Measurements from ENCODE around the gene SIGLEC12. TPM values are rescaled to one million over a fixed set of nuclear protein-coding genes. Genes with fewer than 3 reads are reported as not detected.

The SIGLEC12 gene
- total and polyA plus RNA-seq, 2 donors (not counting 1 experiment from before 2014, with no cell fraction given) = not detected

DNA sequence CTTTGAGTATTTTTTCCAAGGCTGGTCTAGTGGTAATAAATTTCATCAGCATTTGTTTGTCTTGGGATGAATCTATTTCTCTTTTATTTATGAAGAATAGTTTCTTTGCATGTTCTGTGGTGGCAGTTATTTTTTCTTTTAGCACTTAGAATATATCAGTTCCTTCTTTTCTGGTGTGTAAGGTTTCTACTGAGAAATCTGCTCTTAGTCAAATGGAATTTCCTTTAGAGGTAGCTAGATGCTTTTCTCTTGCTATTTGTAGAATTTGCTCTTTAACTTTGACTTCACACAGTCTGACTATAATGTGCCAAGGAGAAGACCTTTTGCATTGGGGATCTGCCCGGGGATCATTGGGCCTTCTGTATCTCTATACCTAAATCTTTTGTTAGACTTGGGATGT, 33.9 kb upstream of the SIGLEC12 start:
- Histone ChIP-seq H3K4me2 (ENCODE audit: extremely low read depth, insufficient read depth, low read length) (no peak overlapping the region), H3K4me1 (ENCODE audit: control insufficient read depth, extremely low read depth, insufficient read depth, low read length) (no peaks in the 10 kb centered on the region), H3K36me3 (ENCODE audit: control insufficient read depth, insufficient read depth, low read length) (no peaks in the 10 kb centered on the region), H3K27me3 (ENCODE audit: control insufficient read depth, insufficient read depth, low read length) (no peaks in the 10 kb centered on the region), H2AFZ (ENCODE audit: low read length) (no peak overlapping the region), H3K9ac (ENCODE audit: insufficient read depth, low read length) (no peak overlapping the region), H3K27ac (ENCODE audit: insufficient read depth, low read length) (no peak overlapping the region), H3K9me3 (ENCODE audit: control insufficient read depth, insufficient read depth, low read depth, low read length) (no peaks in the 10 kb centered on the region), H4K20me1 (ENCODE audit: control insufficient read depth, extremely low read depth, insufficient read depth, low read length) (no peaks in the 10 kb centered on the region), H3K79me2 (ENCODE audit: control insufficient read depth, insufficient read depth, low read length) (no peaks in the 10 kb centered on the region), H3K4me3 (replicated peaks in 1 of 4; ENCODE audit: control extremely low read depth in 1 of 4, insufficient read depth in 1 of 4, low read depth in 3 of 4, low read length in 4 of 4) (no peak overlapping the region)
- TF ChIP-seq, protein P1, sequence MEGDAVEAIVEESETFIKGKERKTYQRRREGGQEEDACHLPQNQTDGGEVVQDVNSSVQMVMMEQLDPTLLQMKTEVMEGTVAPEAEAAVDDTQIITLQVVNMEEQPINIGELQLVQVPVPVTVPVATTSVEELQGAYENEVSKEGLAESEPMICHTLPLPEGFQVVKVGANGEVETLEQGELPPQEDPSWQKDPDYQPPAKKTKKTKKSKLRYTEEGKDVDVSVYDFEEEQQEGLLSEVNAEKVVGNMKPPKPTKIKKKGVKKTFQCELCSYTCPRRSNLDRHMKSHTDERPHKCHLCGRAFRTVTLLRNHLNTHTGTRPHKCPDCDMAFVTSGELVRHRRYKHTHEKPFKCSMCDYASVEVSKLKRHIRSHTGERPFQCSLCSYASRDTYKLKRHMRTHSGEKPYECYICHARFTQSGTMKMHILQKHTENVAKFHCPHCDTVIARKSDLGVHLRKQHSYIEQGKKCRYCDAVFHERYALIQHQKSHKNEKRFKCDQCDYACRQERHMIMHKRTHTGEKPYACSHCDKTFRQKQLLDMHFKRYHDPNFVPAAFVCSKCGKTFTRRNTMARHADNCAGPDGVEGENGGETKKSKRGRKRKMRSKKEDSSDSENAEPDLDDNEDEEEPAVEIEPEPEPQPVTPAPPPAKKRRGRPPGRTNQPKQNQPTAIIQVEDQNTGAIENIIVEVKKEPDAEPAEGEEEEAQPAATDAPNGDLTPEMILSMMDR (conservative IDR thresholded peaks at IDR 0.05 in 1 of 2, IDR thresholded peaks at IDR 0.05 in 1 of 2; ENCODE audit: low read depth in 1 of 2, low read length in 2 of 2) = no peak
- TF ChIP-seq EZH2 (IDR thresholded peaks at IDR 0.05; ENCODE audit: low read length, missing control alignments) = no peak
- no peak for DNase-seq (ENCODE audit: low read depth in 2 of 2)

DNA sequence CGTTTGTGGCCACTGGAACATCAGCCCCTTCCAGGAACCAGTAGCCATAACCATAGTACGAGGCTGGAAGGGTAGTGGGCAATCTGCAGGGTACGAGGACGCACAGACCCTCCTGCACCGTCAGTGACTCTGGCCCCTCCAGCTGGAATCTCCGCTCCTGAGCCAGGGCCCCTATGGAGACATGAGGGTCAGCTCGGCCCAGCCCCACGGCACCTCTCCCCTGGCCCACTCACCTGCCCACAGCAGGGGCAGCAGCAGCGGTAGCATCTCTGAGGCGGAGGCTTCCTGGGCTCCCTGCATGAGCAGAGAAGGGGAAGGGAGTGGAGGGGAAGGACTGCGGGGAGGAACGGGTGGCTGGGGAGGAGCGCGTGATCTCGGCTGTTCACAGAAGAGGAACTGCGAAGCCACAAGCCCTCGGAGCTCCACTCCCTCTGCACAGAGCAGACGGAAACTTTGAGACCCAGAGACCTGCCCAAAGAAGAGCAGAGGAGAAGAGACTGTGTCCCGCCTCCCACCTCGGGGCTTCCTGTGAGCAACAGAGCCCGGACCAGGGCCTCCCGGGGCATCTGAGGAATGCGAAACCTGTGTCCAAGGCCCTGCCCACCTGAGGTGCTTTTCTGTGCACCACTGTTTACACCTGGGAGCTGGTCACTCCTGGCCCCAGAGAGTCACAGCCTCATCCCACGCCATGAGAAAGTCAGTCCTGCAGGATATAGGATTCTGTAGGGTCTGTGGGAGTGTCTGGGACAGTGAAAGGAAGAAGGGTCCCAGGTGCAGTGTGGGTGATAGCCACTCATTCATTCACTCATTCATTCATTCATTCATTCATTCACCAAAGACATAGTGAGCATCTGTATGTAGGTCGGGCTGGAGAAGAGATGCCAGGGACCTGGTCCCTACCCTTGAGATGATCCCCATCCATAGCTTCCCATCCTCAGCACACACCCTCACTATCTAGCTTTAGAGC, 30.0 kb upstream of the SIGLEC12 start, which contains the start of gene SIGLEC6:
Gene SIGLEC6 (minus strand): TSS at position 322 of the 967 bp plus-strand sequence. CDS start 22 bp downstream, at position 300.
- no peak within 1 kb of the TSS for H3K9ac ChIP-seq (ENCODE audit: insufficient read depth, low read length)
- no peak within 1 kb of the TSS for H2AFZ ChIP-seq (ENCODE audit: low read length)
- H3K4me1 ChIP-seq (ENCODE audit: control insufficient read depth, extremely low read depth, insufficient read depth, low read length) = no peaks in the 10 kb centered on the region
- H3K36me3 ChIP-seq (ENCODE audit: control insufficient read depth, insufficient read depth, low read length) = no peaks in the 10 kb centered on the region
- no peak for DNase-seq (ENCODE audit: low read depth in 2 of 2)
- no peak within 1 kb of the TSS for H3K4me2 ChIP-seq (ENCODE audit: extremely low read depth, insufficient read depth, low read length)
- no peaks in the 10 kb centered on the region for H3K79me2 ChIP-seq (ENCODE audit: control insufficient read depth, insufficient read depth, low read length)
- H3K27me3 ChIP-seq (ENCODE audit: control insufficient read depth, insufficient read depth, low read length) = no peaks in the 10 kb centered on the region
- no peak within 1 kb of the TSS for H3K27ac ChIP-seq (ENCODE audit: insufficient read depth, low read length)
- no peak within 1 kb of the TSS for H3K4me3 ChIP-seq (replicated peaks in 1 of 4; ENCODE audit: control extremely low read depth in 1 of 4, insufficient read depth in 1 of 4, low read depth in 3 of 4, low read length in 4 of 4)
- TF ChIP-seq, protein P1 (conservative IDR thresholded peaks at IDR 0.05 in 1 of 2, IDR thresholded peaks at IDR 0.05 in 1 of 2; ENCODE audit: low read depth in 1 of 2, low read length in 2 of 2) = no peak
- TF ChIP-seq EZH2 (IDR thresholded peaks at IDR 0.05; ENCODE audit: low read length, missing control alignments) = no peak
- H3K9me3 ChIP-seq (ENCODE audit: control insufficient read depth, insufficient read depth, low read depth, low read length) = no peaks in the 10 kb centered on the region
- H4K20me1 ChIP-seq (ENCODE audit: control insufficient read depth, extremely low read depth, insufficient read depth, low read length) = no peaks in the 10 kb centered on the region

DNA sequence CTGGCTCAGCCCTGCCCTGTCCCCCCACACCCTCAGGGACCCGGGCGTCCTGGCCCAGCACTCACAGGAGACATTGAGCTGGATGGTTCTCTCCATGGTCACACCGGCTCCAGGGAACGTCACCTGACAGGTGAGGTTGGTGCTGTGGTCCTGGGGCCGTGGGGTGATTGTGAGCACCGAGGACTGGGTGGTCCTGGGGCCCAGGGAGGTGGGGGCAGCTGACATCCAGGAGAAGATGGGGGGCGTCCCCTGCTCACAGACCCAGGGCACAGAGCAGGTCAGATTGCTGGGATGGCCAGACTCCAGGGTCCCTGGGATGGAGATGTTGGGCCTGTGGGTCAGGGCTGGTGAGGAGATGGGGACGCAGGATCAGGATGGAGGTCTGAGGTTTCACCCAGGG, 29.0 kb upstream of the SIGLEC12 start:
- Histone ChIP-seq H3K36me3 (ENCODE audit: control insufficient read depth, insufficient read depth, low read length) (no peaks in the 10 kb centered on the region), H3K4me2 (ENCODE audit: extremely low read depth, insufficient read depth, low read length) (no peak overlapping the region), H3K4me3 (replicated peaks in 1 of 4; ENCODE audit: control extremely low read depth in 1 of 4, insufficient read depth in 1 of 4, low read depth in 3 of 4, low read length in 4 of 4) (no peak overlapping the region), H3K9me3 (ENCODE audit: control insufficient read depth, insufficient read depth, low read depth, low read length) (no peaks in the 10 kb centered on the region), H4K20me1 (ENCODE audit: control insufficient read depth, extremely low read depth, insufficient read depth, low read length) (no peaks in the 10 kb centered on the region), H3K9ac (ENCODE audit: insufficient read depth, low read length) (no peak overlapping the region), H3K79me2 (ENCODE audit: control insufficient read depth, insufficient read depth, low read length) (no peaks in the 10 kb centered on the region), H3K4me1 (ENCODE audit: control insufficient read depth, extremely low read depth, insufficient read depth, low read length) (no peaks in the 10 kb centered on the region), H3K27me3 (ENCODE audit: control insufficient read depth, insufficient read depth, low read length) (no peaks in the 10 kb centered on the region), H2AFZ (ENCODE audit: low read length) (no peak overlapping the region), H3K27ac (ENCODE audit: insufficient read depth, low read length) (no peak overlapping the region)
- no peak for DNase-seq (ENCODE audit: low read depth in 2 of 2)
- TF ChIP-seq, protein P1 (conservative IDR thresholded peaks at IDR 0.05 in 1 of 2, IDR thresholded peaks at IDR 0.05 in 1 of 2; ENCODE audit: low read depth in 1 of 2, low read length in 2 of 2) = no peak
- TF ChIP-seq EZH2 (IDR thresholded peaks at IDR 0.05; ENCODE audit: low read length, missing control alignments) = no peak

Data from fibroblast of lung (primary cell).